Lung (tissue), 12 donors: ENCODE results near the gene CCL1. TPM values are rescaled to one million over a fixed set of nuclear protein-coding genes. Genes with fewer than 3 reads are reported as not detected.

Experiments used
- ATAC-seq: fragments of 200-7000 bp; cut with Tn5 transposase; one replicate; pipeline ENCODE4 v1.9.1; 2020; ENCODE audit warnings: moderate number of reproducible peaks; ENCODE audit not compliant: insufficient read depth, low FRiP score
- DNase-seq, 3 donors: peaks; one replicate each; pipeline ENCODE4 v3.0.0-alpha.2; 2013 to 2017
- H3K27ac ChIP-seq, 2 donors: one replicate each; pipeline ENCODE4 v1.5.1; 2013; ENCODE audit warnings: mild to moderate bottlenecking in 2 of 2, moderate library complexity in 2 of 2, control low read depth in 1 of 2, inconsistent platforms in 1 of 2, low read depth in 1 of 2, low read length in 1 of 2
- H3K27me3 ChIP-seq, 3 donors: one replicate each; pipeline ENCODE4 v1.5.1; 2013; ENCODE audit warnings: low read length in 2 of 3; ENCODE audit not compliant: control insufficient read depth in 3 of 3, insufficient read depth in 3 of 3
- H3K36me3 ChIP-seq, 4 donors: one replicate each; pipeline ENCODE4 v1.5.1; 2013; ENCODE audit warnings: low read length in 4 of 4, mild to moderate bottlenecking in 1 of 4, moderate library complexity in 1 of 4; ENCODE audit not compliant: control insufficient read depth in 4 of 4, insufficient read depth in 4 of 4
- H3K4me1 ChIP-seq, 5 donors: one replicate each; pipeline ENCODE4 v1.5.1; 2013; ENCODE audit warnings: low read length in 5 of 5, mild to moderate bottlenecking in 2 of 5, moderate library complexity in 1 of 5; ENCODE audit not compliant: control insufficient read depth in 5 of 5, insufficient read depth in 5 of 5
- H3K4me3 ChIP-seq: one replicate; pipeline ENCODE4 v1.5.1; 2013; ENCODE audit warnings: mild to moderate bottlenecking, control low read depth, moderate library complexity
- H3K9ac ChIP-seq, 2 donors: one replicate each; pipeline ENCODE4 v1.5.1; 2013; ENCODE audit warnings: low read length in 2 of 2, control low read depth in 1 of 2; ENCODE audit not compliant: insufficient read depth in 1 of 2
- H3K9me3 ChIP-seq, 4 donors: one replicate each; pipeline ENCODE4 v1.5.1; 2013; ENCODE audit warnings: low read length in 3 of 4, mild to moderate bottlenecking in 1 of 4, moderate library complexity in 1 of 4; ENCODE audit not compliant: control insufficient read depth in 4 of 4, insufficient read depth in 3 of 4
- WGBS, 2 donors: extraction: QIAGEN DNeasy Blood & Tissue Kit; methylation state at CpG; one replicate each; pipeline ENCODE4 v1.1.7; 2013; 5-methylcytosine and 5-hydroxymethylcytosine counted together
- polyA plus RNA-seq, 2 donors: library from polyadenylated mRNA; stranded (reverse); fragments of 200-250 nt; gene quantifications; one replicate each; pipeline ENCODE4 v1.2.1, GENCODE V29; 2013
- total RNA-seq, 2 donors: library from RNA; depleted of rRNA in 1 of 2; stranded (reverse); fragments of >200 nt in 1 of 2; gene quantifications; one replicate each; pipeline ENCODE4 v1.2.1, GENCODE V29; 2014 to 2021
- TF ChIP-seq, protein P1 (sequence below): IDR thresholded peaks from 2 replicates; pipeline ENCODE4 v1.5.1; 2012; ENCODE audit warnings: mild to moderate bottlenecking; ENCODE audit errors: control extremely low read depth, extremely low read depth
- donor health status: control.
- donor health status: control.
- donor health status: Bipolar disorder and iron deficiency.
- donor health status: healthy.
- donor health status: DM: yes; HTN: yes; CAD: no.

The CCL1 gene
- total and polyA plus RNA-seq, 4 donors = 0.44 TPM; not detected in 3

DNA sequence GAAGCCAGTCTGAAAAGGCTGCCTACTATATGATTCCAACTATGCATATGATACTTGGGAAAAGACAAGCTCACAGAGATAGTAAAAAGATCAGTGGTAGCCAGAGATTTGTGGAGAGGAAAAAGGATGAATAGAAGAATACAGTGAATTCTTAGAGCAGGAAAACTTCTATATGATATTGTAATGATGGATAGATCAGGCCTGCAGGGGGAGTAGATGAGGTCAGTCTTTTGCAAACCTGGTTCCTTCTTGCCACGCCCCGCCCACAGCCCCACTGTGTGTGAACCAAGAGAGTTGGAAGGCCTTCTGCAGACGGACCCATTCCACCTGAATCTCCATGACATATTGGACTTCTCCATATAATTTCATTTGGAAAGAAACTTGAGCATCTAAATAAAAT, 44.6 kb downstream of the CCL1 start:
- ATAC-seq (no peak), DNase-seq (no peak)
- Histone ChIP-seq H3K27me3 (no peaks in the 10 kb centered on the region), H3K4me3 (no peak overlapping the region), H3K4me1 (peaks cover 0 to 6% (median 5%) of the 10 kb centered on the region in 5 donors), H3K36me3 (no peaks in the 10 kb centered on the region), H3K27ac (no peak overlapping the region), H3K9ac (no peak overlapping the region), H3K9me3 (no peaks in the 10 kb centered on the region)
- WGBS, 2 donors = 72 to 78% methylated on average over 3 of the region's 3 CpGs
- TF ChIP-seq, protein P1, sequence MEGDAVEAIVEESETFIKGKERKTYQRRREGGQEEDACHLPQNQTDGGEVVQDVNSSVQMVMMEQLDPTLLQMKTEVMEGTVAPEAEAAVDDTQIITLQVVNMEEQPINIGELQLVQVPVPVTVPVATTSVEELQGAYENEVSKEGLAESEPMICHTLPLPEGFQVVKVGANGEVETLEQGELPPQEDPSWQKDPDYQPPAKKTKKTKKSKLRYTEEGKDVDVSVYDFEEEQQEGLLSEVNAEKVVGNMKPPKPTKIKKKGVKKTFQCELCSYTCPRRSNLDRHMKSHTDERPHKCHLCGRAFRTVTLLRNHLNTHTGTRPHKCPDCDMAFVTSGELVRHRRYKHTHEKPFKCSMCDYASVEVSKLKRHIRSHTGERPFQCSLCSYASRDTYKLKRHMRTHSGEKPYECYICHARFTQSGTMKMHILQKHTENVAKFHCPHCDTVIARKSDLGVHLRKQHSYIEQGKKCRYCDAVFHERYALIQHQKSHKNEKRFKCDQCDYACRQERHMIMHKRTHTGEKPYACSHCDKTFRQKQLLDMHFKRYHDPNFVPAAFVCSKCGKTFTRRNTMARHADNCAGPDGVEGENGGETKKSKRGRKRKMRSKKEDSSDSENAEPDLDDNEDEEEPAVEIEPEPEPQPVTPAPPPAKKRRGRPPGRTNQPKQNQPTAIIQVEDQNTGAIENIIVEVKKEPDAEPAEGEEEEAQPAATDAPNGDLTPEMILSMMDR = no peak

DNA sequence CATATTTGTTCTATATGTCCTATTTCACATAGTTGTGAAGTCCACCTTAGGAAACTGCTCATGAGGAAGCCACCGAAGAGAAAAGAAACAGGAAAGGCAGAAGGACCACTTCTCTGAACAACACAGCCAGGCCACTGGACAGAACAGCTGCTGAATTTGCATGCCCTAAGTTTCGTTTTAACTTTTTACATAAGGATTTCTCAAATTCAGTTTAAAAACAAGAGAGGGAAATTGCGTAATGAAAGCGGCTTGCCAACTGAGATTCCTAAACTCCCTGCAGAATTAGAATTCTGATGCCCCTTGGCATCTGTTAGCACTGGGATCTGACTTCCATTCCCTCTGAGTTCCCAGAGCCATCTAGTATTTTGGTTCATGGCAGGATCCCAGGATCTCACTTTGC, 48.8 kb downstream of the CCL1 start:
- no peaks in the 10 kb centered on the region for H3K9me3 ChIP-seq
- H3K27me3 ChIP-seq = no peaks in the 10 kb centered on the region
- H3K36me3 ChIP-seq = no peaks in the 10 kb centered on the region
- no peak overlapping the region for H3K4me3 ChIP-seq
- peak; percentile 60 to 92 (median 79) for DNase-seq
- H3K27ac ChIP-seq = peak overlapping the region; percentile 63 to 73
- peaks cover 0 to 17% (median 10%) of the 10 kb centered on the region in 5 donors for H3K4me1 ChIP-seq
- peak overlapping the region in 1 of 2 donors; percentile 34 for H3K9ac ChIP-seq
- TF ChIP-seq, protein P1 = no peak
- ATAC-seq = peak; percentile 58
- WGBS, 2 donors = 8 to 18% methylated on average over 4 of the region's 4 CpGs

DNA sequence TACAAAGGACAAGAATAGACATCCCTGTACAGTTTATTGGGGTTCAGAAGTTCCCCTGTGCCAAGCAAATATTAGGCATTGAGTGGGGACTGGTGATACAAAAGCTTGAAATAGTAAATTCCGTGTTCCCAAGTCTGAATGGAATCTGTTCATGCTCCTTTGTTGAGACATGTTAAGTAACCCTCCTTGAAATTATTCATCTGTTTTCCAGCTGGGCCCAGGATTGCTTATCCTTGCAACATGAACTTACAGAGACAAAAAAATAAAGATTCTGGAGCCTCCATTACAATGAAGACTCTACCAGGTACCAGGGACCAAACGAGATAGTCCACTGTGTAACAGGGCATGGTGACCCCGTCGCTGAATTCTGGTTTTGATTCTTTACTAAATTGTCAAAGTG, 49.9 kb downstream of the CCL1 start:
- Histone ChIP-seq H3K27me3 (no peaks in the 10 kb centered on the region), H3K9ac (no peak overlapping the region), H3K36me3 (no peaks in the 10 kb centered on the region), H3K4me1 (peaks cover 0 to 17% (median 10%) of the 10 kb centered on the region in 5 donors), H3K9me3 (no peaks in the 10 kb centered on the region), H3K27ac (peak overlapping the region in 1 of 2 donors; percentile 73), H3K4me3 (no peak overlapping the region)
- WGBS, 2 donors = 88 to 93% methylated on average over 4 of the region's 4 CpGs
- TF ChIP-seq, protein P1 = no peak
- ATAC-seq (no peak), DNase-seq (peak in 2 of 3 donors; percentile 47 to 70)

DNA sequence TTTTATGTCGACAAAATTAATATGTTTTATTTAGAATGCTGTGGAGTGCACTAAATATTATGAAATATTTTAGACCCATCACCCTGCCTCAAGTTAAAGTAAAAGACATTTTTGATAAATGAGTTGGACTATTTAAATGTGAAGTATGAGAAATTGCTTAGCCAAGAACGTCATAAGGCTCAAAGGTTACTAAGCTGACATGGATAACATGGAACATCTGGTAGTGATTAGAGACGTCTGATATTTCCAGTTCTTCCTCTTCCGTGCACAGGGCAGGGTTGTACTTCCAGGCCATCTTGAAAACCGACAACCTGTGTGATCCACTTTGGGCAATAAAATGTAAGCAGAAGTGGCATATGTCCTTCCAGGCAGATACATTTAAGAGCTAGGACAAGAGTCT, 51.0 kb downstream of the CCL1 start:
- Histone ChIP-seq H3K27ac (peak overlapping the region; percentile 33 to 59), H3K9me3 (no peaks in the 10 kb centered on the region), H3K4me3 (no peak overlapping the region), H3K36me3 (no peaks in the 10 kb centered on the region), H3K9ac (no peak overlapping the region), H3K27me3 (no peaks in the 10 kb centered on the region), H3K4me1 (peaks cover 0 to 17% (median 10%) of the 10 kb centered on the region in 5 donors)
- TF ChIP-seq, protein P1 = no peak
- peak in 1 of 3 donors; percentile 25 for DNase-seq
- 56 to 62% methylated on average over 5 of the region's 5 CpGs for WGBS, 2 donors
- no peak for ATAC-seq
